ENCODE results near the gene KCNH6. TPM values are rescaled to one million over a fixed set of nuclear protein-coding genes. Genes with fewer than 3 reads are reported as not detected.

KCNH6 gene
- total RNA-seq, 4 donors from 2014 or later, result not detected

GRCh38 chr17:63490329-63490728 is 32.8 kb upstream of the KCNH6 start:
- TF ChIP-seq, protein P1, sequence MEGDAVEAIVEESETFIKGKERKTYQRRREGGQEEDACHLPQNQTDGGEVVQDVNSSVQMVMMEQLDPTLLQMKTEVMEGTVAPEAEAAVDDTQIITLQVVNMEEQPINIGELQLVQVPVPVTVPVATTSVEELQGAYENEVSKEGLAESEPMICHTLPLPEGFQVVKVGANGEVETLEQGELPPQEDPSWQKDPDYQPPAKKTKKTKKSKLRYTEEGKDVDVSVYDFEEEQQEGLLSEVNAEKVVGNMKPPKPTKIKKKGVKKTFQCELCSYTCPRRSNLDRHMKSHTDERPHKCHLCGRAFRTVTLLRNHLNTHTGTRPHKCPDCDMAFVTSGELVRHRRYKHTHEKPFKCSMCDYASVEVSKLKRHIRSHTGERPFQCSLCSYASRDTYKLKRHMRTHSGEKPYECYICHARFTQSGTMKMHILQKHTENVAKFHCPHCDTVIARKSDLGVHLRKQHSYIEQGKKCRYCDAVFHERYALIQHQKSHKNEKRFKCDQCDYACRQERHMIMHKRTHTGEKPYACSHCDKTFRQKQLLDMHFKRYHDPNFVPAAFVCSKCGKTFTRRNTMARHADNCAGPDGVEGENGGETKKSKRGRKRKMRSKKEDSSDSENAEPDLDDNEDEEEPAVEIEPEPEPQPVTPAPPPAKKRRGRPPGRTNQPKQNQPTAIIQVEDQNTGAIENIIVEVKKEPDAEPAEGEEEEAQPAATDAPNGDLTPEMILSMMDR (IDR thresholded peaks at IDR 0.05), result no peak
- intact Hi-C loops (cut with DNase I; ENCODE audit: low total_unique reads), result no loop called here
- DNase-seq, result no peak
- Histone ChIP-seq H3K27ac (no peak overlapping the region), H3K9me3 (no peaks in the 10 kb centered on the region), H3K4me1 (no peaks in the 10 kb centered on the region), H3K4me3 (no peak overlapping the region), H3K27me3 (no peaks in the 10 kb centered on the region), H3K36me3 (no peaks in the 10 kb centered on the region)

GRCh38 chr17:63490858-63491400 is 32.2 kb upstream of the KCNH6 start:
- Histone ChIP-seq H3K36me3 (no peaks in the 10 kb centered on the region), H3K4me3 (no peak overlapping the region), H3K4me1 (no peaks in the 10 kb centered on the region), H3K27ac (no peak overlapping the region), H3K9me3 (no peaks in the 10 kb centered on the region), H3K27me3 (no peaks in the 10 kb centered on the region)
- no peak for DNase-seq
- TF ChIP-seq POLR2A (IDR thresholded peaks at IDR 0.05), result no peak
- TF ChIP-seq, protein P1 (IDR thresholded peaks at IDR 0.05), result no peak
- intact Hi-C loops (cut with DNase I; ENCODE audit: low total_unique reads), result no loop called here

DNA sequence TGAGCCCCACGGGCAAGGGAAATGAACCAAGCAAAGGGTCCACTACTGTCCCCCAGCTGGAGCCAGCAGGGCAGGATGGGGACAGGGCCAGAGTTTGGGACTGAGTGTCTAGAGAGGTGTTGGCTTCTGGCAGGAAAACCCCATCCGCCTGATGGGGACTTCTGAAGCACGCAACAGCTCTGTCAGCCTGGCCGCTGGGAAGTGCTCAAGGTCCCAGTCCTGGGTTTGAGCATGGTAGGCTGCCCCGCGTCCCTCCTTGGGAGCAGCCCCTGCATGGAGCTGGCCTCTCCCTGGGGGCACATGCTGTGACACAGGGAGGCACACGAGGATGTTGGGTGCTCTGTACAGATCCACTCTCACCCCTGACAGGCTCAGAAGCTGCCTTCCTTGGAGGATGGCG is 31.7 kb upstream of the KCNH6 start:
- Histone ChIP-seq H3K9me3 (no peaks in the 10 kb centered on the region), H3K27me3 (no peaks in the 10 kb centered on the region), H3K4me3 (no peak overlapping the region), H3K4me1 (no peaks in the 10 kb centered on the region), H3K27ac (no peak overlapping the region), H3K36me3 (no peaks in the 10 kb centered on the region)
- intact Hi-C loops (cut with DNase I; ENCODE audit: low total_unique reads), result no loop called here
- no peak for TF ChIP-seq POLR2A (IDR thresholded peaks at IDR 0.05)
- TF ChIP-seq, protein P1 (IDR thresholded peaks at IDR 0.05), result no peak
- no peak for DNase-seq

DNA sequence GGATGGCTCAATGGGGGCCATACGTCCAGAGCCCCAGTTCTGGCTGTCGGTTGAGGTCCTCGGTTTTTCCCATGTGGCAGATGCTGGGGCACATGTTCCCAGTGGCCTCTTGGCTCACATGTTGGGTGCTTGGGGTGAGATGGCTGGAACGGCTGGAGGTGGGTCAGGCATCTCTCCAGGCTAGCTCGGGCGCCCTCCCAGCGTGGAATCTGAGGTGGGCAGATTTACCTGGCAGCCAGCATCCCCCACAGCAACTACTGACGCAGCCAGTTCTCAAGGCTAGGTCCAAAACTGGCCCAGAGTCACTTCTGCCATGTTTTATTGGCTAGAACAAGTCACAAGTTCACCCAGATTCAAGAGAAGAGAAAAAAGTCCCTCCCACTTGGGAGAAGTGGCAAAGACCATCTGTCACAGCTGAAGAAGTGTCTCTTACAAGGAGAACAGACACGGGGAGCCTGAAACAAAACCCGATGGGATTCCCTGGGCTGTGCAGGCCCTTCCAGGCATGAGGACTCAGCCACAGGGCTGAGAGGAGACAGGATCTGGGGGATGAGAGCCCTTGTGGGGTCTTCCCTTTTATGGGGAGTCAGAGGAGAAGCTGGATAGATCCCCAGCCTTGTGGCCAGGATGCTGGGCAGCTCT is 31.1 kb upstream of the KCNH6 start:
- intact Hi-C loops (cut with DNase I; ENCODE audit: low total_unique reads), result no loop called here
- Histone ChIP-seq H3K4me3 (no peak overlapping the region), H3K36me3 (no peaks in the 10 kb centered on the region), H3K9me3 (no peaks in the 10 kb centered on the region), H3K4me1 (no peaks in the 10 kb centered on the region), H3K27ac (no peak overlapping the region), H3K27me3 (no peaks in the 10 kb centered on the region)
- TF ChIP-seq, protein P1 (IDR thresholded peaks at IDR 0.05), result no peak
- TF ChIP-seq POLR2A (IDR thresholded peaks at IDR 0.05), result no peak
- DNase-seq, result no peak

GRCh38 chr17:63492940-63493339 is 30.2 kb upstream of the KCNH6 start:
- H3K36me3 ChIP-seq, result no peaks in the 10 kb centered on the region
- TF ChIP-seq, protein P1 (IDR thresholded peaks at IDR 0.05), result no peak
- no peak for TF ChIP-seq POLR2A (IDR thresholded peaks at IDR 0.05)
- no peaks in the 10 kb centered on the region for H3K27me3 ChIP-seq
- H3K9me3 ChIP-seq, result no peaks in the 10 kb centered on the region
- H3K27ac ChIP-seq, result no peak overlapping the region
- intact Hi-C loops (cut with DNase I; ENCODE audit: low total_unique reads), result no loop called here
- no peak for DNase-seq
- H3K4me3 ChIP-seq, result no peak overlapping the region
- no peaks in the 10 kb centered on the region for H3K4me1 ChIP-seq
